HEK293 (cell line): ENCODE results near the gene PTPN11.

Experiments
- CTCF ChIA-PET: fragments of 350-600 bp; formaldehyde crosslinking; extraction: SDS; loops from one replicate; lab custom pipeline; 2021; ENCODE audit warnings: antibody characterized with exemption; lab: Yijun Ruan, JAX
- POLR2A ChIA-PET: fragments of 300-600 bp; formaldehyde crosslinking; extraction: SDS; loops from one replicate; lab custom pipeline; 2020; ENCODE audit warnings: antibody characterized with exemption, inconsistent platforms; lab: Yijun Ruan, JAX
- H3K27ac ChIP-seq: fragments of 200-500 bp; sonication (Bioruptor generic); 2 replicates; pipeline ENCODE4 v1.5.1; 2014; ENCODE audit warnings: low read depth, low read length, control low read depth, inconsistent platforms; ENCODE audit errors: extremely low read depth
- H3K36me3 ChIP-seq, 2 experiments: fragments of 200-500 bp in 1 of 2; sonication (Bioruptor generic) in 1 of 2; 1 replicate in 1 of 2; 2 replicates in 1 of 2; pipeline ENCODE4 v1.5.1; 2014 to 2017; ENCODE audit warnings: inconsistent platforms in 2 of 2, low read length in 2 of 2; ENCODE audit not compliant: control insufficient read depth in 2 of 2, insufficient read depth in 1 of 2
- H3K4me1 ChIP-seq: fragments of 200-500 bp; sonication (Bioruptor generic); 2 replicates; pipeline ENCODE4 v1.5.1; 2014; ENCODE audit warnings: mild to moderate bottlenecking, low read length, inconsistent platforms; ENCODE audit not compliant: control insufficient read depth, insufficient read depth
- H3K4me3 ChIP-seq: 2 replicates; pipeline ENCODE4 v1.5.1; 2011; ENCODE audit warnings: low read depth, mild to moderate bottlenecking, control low read depth, low read length, moderate library complexity
- H3K9me3 ChIP-seq: fragments of 200-500 bp; sonication (Bioruptor generic); 2 replicates; pipeline ENCODE4 v1.5.1; 2014; ENCODE audit warnings: low read depth, low read length, inconsistent platforms; ENCODE audit not compliant: control insufficient read depth, insufficient read depth
- FEZF1 ChIP-seq: fragments of 450-650 bp; formaldehyde crosslinking; IDR thresholded peaks from 2 replicates; pipeline ENCODE4 v1.5.1; 2016; ENCODE audit warnings: missing biosample characterization, missing genetic modification characterization
- WT1 ChIP-seq: fragments of 450-650 bp; formaldehyde crosslinking; IDR thresholded peaks from 2 replicates; pipeline ENCODE4 v1.5.1; 2016; ENCODE audit warnings: missing biosample characterization, missing genetic modification characterization
- ZBTB21 ChIP-seq: fragments of 450-650 bp; formaldehyde crosslinking; IDR thresholded peaks from 2 replicates; pipeline ENCODE4 v1.5.1; 2017; ENCODE audit warnings: missing biosample characterization, missing genetic modification characterization
- ZNF133 ChIP-seq: fragments of 450-650 bp; formaldehyde crosslinking; IDR thresholded peaks from 2 replicates; pipeline ENCODE4 v1.5.1; 2016; ENCODE audit warnings: missing biosample characterization, missing genetic modification characterization
- ZNF140 ChIP-seq: fragments of 450-650 bp; formaldehyde crosslinking; IDR thresholded peaks from 2 replicates; pipeline ENCODE4 v1.5.1; 2016; ENCODE audit warnings: missing biosample characterization, missing genetic modification characterization
- ZNF266 ChIP-seq: fragments of 450-650 bp; formaldehyde crosslinking; IDR thresholded peaks from 2 replicates; pipeline ENCODE4 v1.5.1; 2016; ENCODE audit warnings: missing biosample characterization, missing genetic modification characterization, low read depth
- ZNF280C ChIP-seq: fragments of 450-650 bp; formaldehyde crosslinking; IDR thresholded peaks from 2 replicates; pipeline ENCODE4 v1.5.1; 2016; ENCODE audit warnings: missing biosample characterization, missing genetic modification characterization
- ZNF302 ChIP-seq: fragments of 450-650 bp; formaldehyde crosslinking; IDR thresholded peaks from 2 replicates; pipeline ENCODE4 v1.5.1; 2016; ENCODE audit warnings: missing biosample characterization, missing genetic modification characterization, low read depth
- ZNF324 ChIP-seq: fragments of 450-650 bp; formaldehyde crosslinking; IDR thresholded peaks from 2 replicates; pipeline ENCODE4 v1.5.1; 2016; ENCODE audit warnings: missing biosample characterization, missing genetic modification characterization
- ZNF335 ChIP-seq: fragments of 450-650 bp; formaldehyde crosslinking; conservative IDR thresholded peaks from 2 replicates; pipeline ENCODE4 v1.5.1; 2016; ENCODE audit warnings: missing biosample characterization, missing genetic modification characterization
- ZNF426 ChIP-seq: fragments of 450-650 bp; formaldehyde crosslinking; IDR thresholded peaks from 2 replicates; pipeline ENCODE4 v1.5.1; 2017; ENCODE audit warnings: missing biosample characterization, missing genetic modification characterization, mild to moderate bottlenecking, inconsistent platforms, moderate library complexity
- ZNF639 ChIP-seq: fragments of 450-650 bp; formaldehyde crosslinking; IDR thresholded peaks from 2 replicates; pipeline ENCODE4 v1.5.1; 2016; ENCODE audit warnings: missing biosample characterization, missing genetic modification characterization
- ZNF660 ChIP-seq: fragments of 450-650 bp; IDR thresholded peaks from 2 replicates; pipeline ENCODE4 v1.5.1; 2018; ENCODE audit warnings: missing biosample characterization, mild to moderate bottlenecking, missing genetic modification characterization
- ZNF791 ChIP-seq: fragments of 450-650 bp; formaldehyde crosslinking; IDR thresholded peaks from 2 replicates; pipeline ENCODE4 v1.5.1; 2016; ENCODE audit warnings: missing biosample characterization, missing genetic modification characterization
- TF ChIP-seq, protein P1 (sequence below): fragments of 450-650 bp; formaldehyde crosslinking; IDR thresholded peaks from 2 replicates; pipeline ENCODE4 v1.5.1; 2016; ENCODE audit warnings: missing biosample characterization, missing genetic modification characterization, borderline replicate concordance
- TF ChIP-seq, protein P2 (sequence below): fragments of 450-650 bp; formaldehyde crosslinking; IDR thresholded peaks from 2 replicates; pipeline ENCODE4 v1.5.1; 2017; ENCODE audit warnings: missing biosample characterization, missing genetic modification characterization

The PTPN11 gene

GRCh38 chr12:112524676-112525425 lies 106.1 kb downstream of the PTPN11 start:
- ChIA-PET POLR2A (no interaction called here), CTCF (interaction anchor here (0.7 to 1.2 kb wide), 2 partner anchors 17 to 400 kb away, joined by 3 to 4 read pairs; no protein-coding TSS in a partner anchor)

DNA sequence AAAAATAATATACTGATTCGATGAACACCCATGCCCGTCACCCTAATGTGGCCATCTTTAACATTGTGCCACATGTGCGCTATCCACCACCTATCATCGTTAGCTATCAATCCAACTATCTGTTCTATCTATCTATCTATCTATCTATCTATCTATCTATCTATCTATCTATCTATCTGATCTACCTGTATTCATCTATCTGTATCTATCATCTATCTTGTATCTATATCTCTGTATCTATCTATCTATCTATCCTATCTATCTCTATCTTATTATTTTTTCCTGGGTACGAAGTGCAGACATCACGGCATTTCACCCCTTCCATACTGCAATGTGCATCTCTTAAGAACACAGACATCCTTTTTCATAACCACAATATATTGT lies 106.7 kb downstream of the PTPN11 start:
- Histone ChIP-seq H3K36me3 (no peaks in the 10 kb centered on the region), H3K9me3 (no peaks in the 10 kb centered on the region), H3K4me3 (no peak overlapping the region), H3K27ac (no peak overlapping the region), H3K4me1 (no peaks in the 10 kb centered on the region)
- CTCF ChIA-PET = interaction anchor here (0.6 kb wide), 1 partner anchor 14 kb away, joined by 3 read pairs; no protein-coding TSS in a partner anchor
- POLR2A ChIA-PET = no interaction called here
- no peak for TF ChIP-seq ZNF302 (tag by site-specific recombination)
- TF ChIP-seq ZNF791 (tag by site-specific recombination) = no peak
- no peak for TF ChIP-seq ZNF335 (tag by site-specific recombination)
- no peak for TF ChIP-seq ZNF266
- no peak for TF ChIP-seq FEZF1 (tag by site-specific recombination)
- TF ChIP-seq, protein P1, sequence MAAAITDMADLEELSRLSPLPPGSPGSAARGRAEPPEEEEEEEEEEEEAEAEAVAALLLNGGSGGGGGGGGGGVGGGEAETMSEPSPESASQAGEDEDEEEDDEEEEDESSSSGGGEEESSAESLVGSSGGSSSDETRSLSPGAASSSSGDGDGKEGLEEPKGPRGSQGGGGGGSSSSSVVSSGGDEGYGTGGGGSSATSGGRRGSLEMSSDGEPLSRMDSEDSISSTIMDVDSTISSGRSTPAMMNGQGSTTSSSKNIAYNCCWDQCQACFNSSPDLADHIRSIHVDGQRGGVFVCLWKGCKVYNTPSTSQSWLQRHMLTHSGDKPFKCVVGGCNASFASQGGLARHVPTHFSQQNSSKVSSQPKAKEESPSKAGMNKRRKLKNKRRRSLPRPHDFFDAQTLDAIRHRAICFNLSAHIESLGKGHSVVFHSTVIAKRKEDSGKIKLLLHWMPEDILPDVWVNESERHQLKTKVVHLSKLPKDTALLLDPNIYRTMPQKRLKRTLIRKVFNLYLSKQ = no peak
- TF ChIP-seq ZNF639 (tag by site-specific recombination) = no peak
- TF ChIP-seq ZNF133 = no peak
- no peak for TF ChIP-seq ZNF426 (tag by site-specific recombination)
- TF ChIP-seq ZNF324 = no peak
- no peak for TF ChIP-seq ZNF140
- TF ChIP-seq WT1 (tag by site-specific recombination) = no peak

More at GRCh38 chr12:112524676-112525425, 106.1 kb downstream of the PTPN11 start:
- no peak for TF ChIP-seq ZNF280C
- TF ChIP-seq, protein P2, sequence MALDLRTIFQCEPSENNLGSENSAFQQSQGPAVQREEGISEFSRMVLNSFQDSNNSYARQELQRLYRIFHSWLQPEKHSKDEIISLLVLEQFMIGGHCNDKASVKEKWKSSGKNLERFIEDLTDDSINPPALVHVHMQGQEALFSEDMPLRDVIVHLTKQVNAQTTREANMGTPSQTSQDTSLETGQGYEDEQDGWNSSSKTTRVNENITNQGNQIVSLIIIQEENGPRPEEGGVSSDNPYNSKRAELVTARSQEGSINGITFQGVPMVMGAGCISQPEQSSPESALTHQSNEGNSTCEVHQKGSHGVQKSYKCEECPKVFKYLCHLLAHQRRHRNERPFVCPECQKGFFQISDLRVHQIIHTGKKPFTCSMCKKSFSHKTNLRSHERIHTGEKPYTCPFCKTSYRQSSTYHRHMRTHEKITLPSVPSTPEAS = no peak
- peak; percentile 63; the same call in 1 of the 2 replicates for TF ChIP-seq ZNF660 (tag by site-specific recombination)
- TF ChIP-seq ZBTB21 (tag by site-specific recombination) = no peak
- Histone ChIP-seq H3K36me3 (no peaks in the 10 kb centered on the region), H3K4me1 (no peaks in the 10 kb centered on the region), H3K9me3 (no peaks in the 10 kb centered on the region), H3K27ac (no peak overlapping the region), H3K4me3 (no peak overlapping the region)
